HG03095 (cell line): Measurements from ENCODE around the gene HSPA12A.
A peak's percentile ranks its signal among the peaks of the same experiment; 100 is the strongest.
"Not testable (repeated sequence)": the region's sequence is repeated elsewhere in the genome, so short reads cannot be mapped to it uniquely, and the experiment has no call there.

Experiments used
- ATAC-seq: cut with Tn5 transposase; IDR thresholded peaks from one replicate; pipeline ENCODE4 v1.9.1; 2021; ENCODE audit warnings: moderate library complexity; ENCODE audit not compliant: unreplicated experiment

HSPA12A gene

GRCh38 chr10:116719804-116720203 is 22.6 kb downstream of the HSPA12A start:
- no peak for ATAC-seq

GRCh38 chr10:116718058-116718457 is 24.3 kb downstream of the HSPA12A start:
- ATAC-seq, result no peak

GRCh38 chr10:116716381-116716780 is 26.0 kb downstream of the HSPA12A start:
- ATAC-seq, result no peak

GRCh38 chr10:116715839-116716377 is 26.5 kb downstream of the HSPA12A start:
- no peak for ATAC-seq

GRCh38 chr10:116715341-116715740 is 27.0 kb downstream of the HSPA12A start:
- ATAC-seq, result no peak

- ATAC-seq, result no peak
Observed at GRCh38 chr10:116713846-116714245, 28.5 kb downstream of the HSPA12A start.

GRCh38 chr10:116712989-116713543 is 29.3 kb downstream of the HSPA12A start:
- ATAC-seq, result no peak

GRCh38 chr10:116712519-116712918 is 29.8 kb downstream of the HSPA12A start:
- ATAC-seq, result no peak

- ATAC-seq, result not testable (repeated sequence)
Observed at GRCh38 chr10:116711803-116712202, 30.6 kb downstream of the HSPA12A start.

GRCh38 chr10:116710076-116710475 is 32.3 kb downstream of the HSPA12A start:
- ATAC-seq, result no peak

- no peak for ATAC-seq
Observed at GRCh38 chr10:116708877-116709276, 33.5 kb downstream of the HSPA12A start.

GRCh38 chr10:116708391-116708821 is 34.0 kb downstream of the HSPA12A start:
- no peak for ATAC-seq

- no peak for ATAC-seq
Observed at GRCh38 chr10:116707981-116708380, 34.4 kb downstream of the HSPA12A start.

GRCh38 chr10:116706281-116706680 is 36.1 kb downstream of the HSPA12A start:
- no peak for ATAC-seq

GRCh38 chr10:116705498-116705897 is 36.9 kb downstream of the HSPA12A start:
- ATAC-seq, result no peak

GRCh38 chr10:116704926-116705325 is 37.4 kb downstream of the HSPA12A start:
- no peak for ATAC-seq

- ATAC-seq, result no peak
Observed at GRCh38 chr10:116702165-116702564, 40.2 kb downstream of the HSPA12A start.

GRCh38 chr10:116699471-116700150 is 42.8 kb downstream of the HSPA12A start:
- ATAC-seq, result no peak

- no peak for ATAC-seq
Observed at GRCh38 chr10:116699049-116699448, 43.3 kb downstream of the HSPA12A start.

- ATAC-seq, result no peak
Observed at GRCh38 chr10:116698364-116698763, 44.0 kb downstream of the HSPA12A start.

- ATAC-seq, result no peak
Observed at GRCh38 chr10:116697816-116698215, 44.5 kb downstream of the HSPA12A start.

GRCh38 chr10:116696919-116697318 is 45.4 kb downstream of the HSPA12A start:
- peak; percentile 55 for ATAC-seq

- ATAC-seq, result no peak
Observed at GRCh38 chr10:116694927-116695268, 47.5 kb downstream of the HSPA12A start.
